Mesendoderm (in vitro differentiated cells): Measurements from ENCODE around the gene CLCNKB.
"Not testable (repeated sequence)": the region's sequence is repeated elsewhere in the genome, so short reads cannot be mapped to it uniquely, and the experiment has no call there.

ENCODE experiments used
- DNase-seq: peaks from one replicate; pipeline ENCODE4 v3.0.0; 2013
- H2AK5ac ChIP-seq: 2 replicates; pipeline ENCODE4 v1.6.1; 2013; ENCODE audit warnings: low read length, inconsistent platforms
- H2BK120ac ChIP-seq: 2 replicates; pipeline ENCODE4 v1.6.1; 2013; ENCODE audit warnings: low read depth, mild to moderate bottlenecking, low read length, moderate library complexity, mixed read lengths
- H2BK15ac ChIP-seq: replicated peaks from 2 replicates; pipeline ENCODE4 v1.6.1; 2013; ENCODE audit warnings: low read depth, mild to moderate bottlenecking, moderate library complexity
- H2BK5ac ChIP-seq: 2 replicates; pipeline ENCODE4 v1.6.1; 2013; ENCODE audit warnings: low read length, inconsistent platforms
- H3K18ac ChIP-seq: 2 replicates; pipeline ENCODE4 v1.6.1; 2013; ENCODE audit warnings: mild to moderate bottlenecking, low read length, mixed read lengths
- H3K23ac ChIP-seq: one replicate; pipeline ENCODE4 v1.6.1; 2013; ENCODE audit warnings: low read length
- H3K27ac ChIP-seq: 2 replicates; pipeline ENCODE4 v1.5.1; 2013; ENCODE audit warnings: low read depth, mild to moderate bottlenecking, inconsistent platforms, low read length, moderate library complexity
- H3K27me3 ChIP-seq: 2 replicates; pipeline ENCODE4 v1.6.1; 2013; ENCODE audit warnings: low read length, control low read depth, mild to moderate bottlenecking, inconsistent platforms; ENCODE audit not compliant: insufficient read depth, poor library complexity
- H3K36me3 ChIP-seq: 2 replicates; pipeline ENCODE4 v1.6.1; 2013; ENCODE audit warnings: low read length, inconsistent platforms; ENCODE audit not compliant: control insufficient read depth, insufficient read depth
- H3K4ac ChIP-seq: one replicate; pipeline ENCODE4 v1.6.1; 2013; ENCODE audit warnings: low read depth, mild to moderate bottlenecking, low read length, moderate library complexity
- H3K4me1 ChIP-seq: 2 replicates; pipeline ENCODE4 v1.6.1; 2013; ENCODE audit warnings: low read depth, low read length, inconsistent platforms; ENCODE audit not compliant: control insufficient read depth
- H3K4me2 ChIP-seq: 2 replicates; pipeline ENCODE4 v1.6.1; 2013; ENCODE audit warnings: low read length
- H3K4me3 ChIP-seq: 2 replicates; pipeline ENCODE4 v1.5.1; 2013; ENCODE audit warnings: mild to moderate bottlenecking, low read length
- H3K56ac ChIP-seq: one replicate; pipeline ENCODE4 v1.6.1; 2013; ENCODE audit warnings: low read length
- H3K79me1 ChIP-seq: 2 replicates; pipeline ENCODE4 v1.6.1; 2013; ENCODE audit warnings: low read length, inconsistent platforms
- H3K79me2 ChIP-seq: 2 replicates; pipeline ENCODE4 v1.6.1; 2013; ENCODE audit warnings: mild to moderate bottlenecking, low read length; ENCODE audit not compliant: control insufficient read depth, insufficient read depth
- H3K9ac ChIP-seq: 2 replicates; pipeline ENCODE4 v1.6.1; 2013; ENCODE audit warnings: low read length, inconsistent platforms
- H4K5ac ChIP-seq: one replicate; pipeline ENCODE4 v1.6.1; 2013; ENCODE audit warnings: low read length
- H4K8ac ChIP-seq: one replicate; pipeline ENCODE4 v1.6.1; 2013; ENCODE audit warnings: low read depth, mild to moderate bottlenecking, control low read depth, low read length, moderate library complexity
- WGBS: extraction: QIAGEN DNeasy Blood & Tissue Kit; methylation state at CpG from one replicate; pipeline ENCODE4 v1.1.7; 2013; ENCODE audit warnings: low lambda C conversion rate, missing lambda C conversion rate; ENCODE audit not compliant: insufficient coverage; ENCODE audit errors: extremely low coverage; 5-methylcytosine and 5-hydroxymethylcytosine counted together

CLCNKB gene

DNA sequence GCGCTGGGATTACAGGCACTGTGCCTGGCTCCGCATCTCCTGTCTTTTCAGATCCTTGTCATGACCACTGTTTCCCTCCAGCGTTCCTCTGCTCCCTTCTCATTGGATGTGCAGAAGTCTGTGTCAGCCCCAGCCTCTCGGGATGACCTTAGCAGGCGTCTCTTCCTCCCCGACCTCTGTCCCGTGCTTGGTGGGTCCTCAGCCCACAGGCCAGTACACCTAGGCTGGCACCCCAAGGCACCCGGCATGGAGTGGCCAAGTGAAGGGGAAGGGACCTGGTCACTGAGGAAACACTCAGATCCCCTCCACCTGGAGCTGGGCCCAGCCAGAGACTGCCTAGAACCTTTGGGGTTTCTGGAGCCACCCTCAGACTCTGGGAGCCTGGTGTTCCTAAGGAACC lies 2.4 kb upstream of the CLCNKB start:
- H3K4me1 ChIP-seq: no peaks in the 10 kb centered on the region

DNA sequence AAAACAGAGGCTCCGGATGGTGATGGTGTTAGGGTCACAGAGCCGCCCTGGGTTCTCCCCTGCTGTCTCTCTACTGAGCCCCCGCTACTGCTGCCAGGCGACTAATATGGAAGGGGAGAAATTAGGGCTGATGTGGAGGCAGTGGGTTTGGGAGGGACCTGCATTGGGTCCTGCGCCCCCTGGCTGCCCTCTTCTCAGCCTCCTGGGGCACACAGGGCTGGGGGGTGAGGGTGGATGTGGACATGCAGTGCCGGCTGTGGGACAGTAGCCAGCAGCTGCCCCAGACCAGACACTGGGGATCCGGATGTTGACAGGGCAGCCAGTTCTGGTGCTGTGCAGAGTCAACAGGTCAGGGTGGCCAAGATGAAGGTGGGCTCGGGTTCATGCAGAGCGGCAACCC lies 1.5 kb upstream of the CLCNKB start:
- Histone ChIP-seq H2BK15ac (no peak overlapping the region), H3K4me3 (no peak overlapping the region), H3K79me2 (no peaks in the 10 kb centered on the region), H3K27me3 (no peaks in the 10 kb centered on the region), H2AK5ac (no peak overlapping the region), H3K4me2 (no peak overlapping the region), H3K79me1 (no peaks in the 10 kb centered on the region), H3K9ac (no peak overlapping the region), H3K18ac (no peak overlapping the region), H2BK120ac (no peak overlapping the region), H3K36me3 (no peaks in the 10 kb centered on the region), H4K5ac (no peak overlapping the region), H3K27ac (no peak overlapping the region), H2BK5ac (no peak overlapping the region), H3K4ac (no peak overlapping the region), H3K4me1 (no peaks in the 10 kb centered on the region), H3K56ac (no peak overlapping the region), H3K23ac (no peak overlapping the region), H4K8ac (no peak overlapping the region)
- WGBS: no CpG with 5 or more reads among the region's 9 CpGs
- no peak for DNase-seq

More for the DNA sequence above, 2.4 kb upstream of the CLCNKB start:
- Histone ChIP-seq H2BK5ac (no peak overlapping the region), H2BK120ac (no peak overlapping the region), H3K18ac (no peak overlapping the region), H3K79me2 (no peaks in the 10 kb centered on the region), H3K27me3 (no peaks in the 10 kb centered on the region), H3K23ac (no peak overlapping the region), H3K27ac (no peak overlapping the region), H4K8ac (no peak overlapping the region), H3K79me1 (no peaks in the 10 kb centered on the region), H3K4me2 (no peak overlapping the region), H4K5ac (no peak overlapping the region), H3K4ac (no peak overlapping the region), H2BK15ac (no peak overlapping the region), H2AK5ac (no peak overlapping the region), H3K36me3 (no peaks in the 10 kb centered on the region), H3K56ac (no peak overlapping the region), H3K4me3 (no peak overlapping the region), H3K9ac (no peak overlapping the region)
- no CpG with 5 or more reads among the region's 8 CpGs for WGBS
- no peak for DNase-seq

DNA sequence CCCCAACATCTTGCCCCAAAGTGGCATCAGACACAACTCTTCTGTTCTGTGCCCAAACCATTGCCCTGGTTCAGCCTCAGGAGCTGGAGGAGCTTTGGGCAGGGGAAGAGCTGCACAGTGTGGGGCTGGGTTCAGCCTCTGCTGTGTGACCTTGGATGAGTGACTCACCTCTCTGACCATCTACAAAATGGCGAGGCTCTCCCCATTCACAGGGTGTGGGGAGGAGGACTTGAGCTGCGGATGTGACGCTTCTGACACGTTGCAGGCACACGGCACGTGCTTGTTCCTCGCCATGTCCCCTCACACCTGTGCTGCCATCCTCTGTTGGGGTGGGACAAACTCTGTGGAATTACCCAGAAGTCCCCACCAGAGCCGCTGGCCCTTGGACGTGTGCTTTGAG lies 928 bp upstream of the CLCNKB start:
- not testable (repeated sequence) for H3K27ac ChIP-seq, H3K9ac ChIP-seq, H2BK15ac ChIP-seq, H3K79me2 ChIP-seq, H3K4me2 ChIP-seq, H3K23ac ChIP-seq, H3K4me3 ChIP-seq, DNase-seq, H2BK120ac ChIP-seq, H3K18ac ChIP-seq, H3K36me3 ChIP-seq, H3K27me3 ChIP-seq, H4K5ac ChIP-seq, H3K79me1 ChIP-seq, H4K8ac ChIP-seq, H3K4me1 ChIP-seq, H3K4ac ChIP-seq, H2AK5ac ChIP-seq, H3K56ac ChIP-seq, H2BK5ac ChIP-seq
- WGBS: no CpG with 5 or more reads among the region's 9 CpGs

DNA sequence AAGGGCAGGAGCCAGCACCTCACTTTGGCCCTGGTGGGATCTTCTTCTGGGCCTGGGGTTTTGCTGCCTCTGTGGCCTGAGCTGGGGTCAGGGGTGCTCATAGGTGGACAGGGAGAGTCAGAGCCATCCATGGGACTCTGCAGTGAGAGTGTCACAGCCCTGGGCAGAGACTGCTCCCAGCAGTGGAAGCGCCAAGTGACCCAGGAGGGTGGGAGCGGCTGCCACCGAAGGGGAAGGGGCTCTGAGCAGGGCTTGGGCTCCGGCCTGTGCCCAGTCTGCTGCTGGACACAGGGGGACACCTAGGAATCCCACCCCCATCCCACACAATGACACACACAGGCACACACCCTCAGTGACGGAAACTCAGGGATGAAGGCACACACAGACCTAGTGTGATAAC lies 368 bp downstream of the CLCNKB start:
- WGBS: no CpG with 5 or more reads among the region's 5 CpGs

DNA sequence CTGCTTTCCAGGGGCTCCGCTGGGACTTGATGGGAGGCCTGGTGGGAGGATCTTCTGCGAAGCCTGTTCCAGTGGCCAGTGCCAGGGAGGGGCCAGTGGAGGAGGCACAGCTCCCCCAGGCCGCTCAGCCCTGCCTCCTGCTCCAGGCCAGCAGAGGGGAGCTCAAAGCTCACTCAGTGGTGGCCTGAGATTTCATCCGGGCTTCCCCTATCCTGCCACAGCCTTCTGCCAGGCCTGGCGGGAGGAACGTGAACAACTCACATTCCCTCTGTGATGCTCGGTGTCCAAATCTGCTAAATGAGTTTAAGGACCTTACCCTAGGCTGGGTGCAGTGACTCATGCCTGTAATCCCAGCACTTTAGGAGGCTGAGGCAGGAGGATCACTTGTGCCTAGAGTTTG lies 3.3 kb downstream of the CLCNKB start:
- H2BK15ac ChIP-seq: no peak overlapping the region
- H3K23ac ChIP-seq: no peak overlapping the region
- no peak overlapping the region for H2BK5ac ChIP-seq
- H3K36me3 ChIP-seq: no peaks in the 10 kb centered on the region
- no peak overlapping the region for H2BK120ac ChIP-seq
- no CpG with 5 or more reads among the region's 7 CpGs for WGBS
- H4K8ac ChIP-seq: no peak overlapping the region
- no peak overlapping the region for H3K56ac ChIP-seq
- no peak overlapping the region for H2AK5ac ChIP-seq
- H3K27me3 ChIP-seq: no peaks in the 10 kb centered on the region
- no peak overlapping the region for H3K4ac ChIP-seq
- no peak overlapping the region for H3K18ac ChIP-seq
- H3K79me1 ChIP-seq: no peaks in the 10 kb centered on the region
- no peak overlapping the region for H3K4me2 ChIP-seq
- H3K9ac ChIP-seq: no peak overlapping the region
- H3K79me2 ChIP-seq: no peaks in the 10 kb centered on the region
- no peak overlapping the region for H4K5ac ChIP-seq
- H3K27ac ChIP-seq: no peak overlapping the region
- H3K4me1 ChIP-seq: no peaks in the 10 kb centered on the region
- DNase-seq: no peak
- H3K4me3 ChIP-seq: no peak overlapping the region

More for the DNA sequence above, 368 bp downstream of the CLCNKB start:
- H3K79me1 ChIP-seq: no peaks in the 10 kb centered on the region
- no peak overlapping the region for H3K9ac ChIP-seq
- no peak overlapping the region for H3K27ac ChIP-seq
- no peak overlapping the region for H3K23ac ChIP-seq
- no peaks in the 10 kb centered on the region for H3K36me3 ChIP-seq
- H3K4me2 ChIP-seq: no peak overlapping the region
- H3K18ac ChIP-seq: no peak overlapping the region
- H2BK15ac ChIP-seq: no peak overlapping the region
- H4K8ac ChIP-seq: no peak overlapping the region
- no peak for DNase-seq
- no peak overlapping the region for H3K4me3 ChIP-seq
- no peak overlapping the region for H3K56ac ChIP-seq
- no peak overlapping the region for H4K5ac ChIP-seq
- H2BK120ac ChIP-seq: no peak overlapping the region
- no peaks in the 10 kb centered on the region for H3K27me3 ChIP-seq
- H3K4ac ChIP-seq: no peak overlapping the region
- H3K4me1 ChIP-seq: no peaks in the 10 kb centered on the region
- H2AK5ac ChIP-seq: no peak overlapping the region
- no peak overlapping the region for H2BK5ac ChIP-seq
- H3K79me2 ChIP-seq: no peaks in the 10 kb centered on the region

DNA sequence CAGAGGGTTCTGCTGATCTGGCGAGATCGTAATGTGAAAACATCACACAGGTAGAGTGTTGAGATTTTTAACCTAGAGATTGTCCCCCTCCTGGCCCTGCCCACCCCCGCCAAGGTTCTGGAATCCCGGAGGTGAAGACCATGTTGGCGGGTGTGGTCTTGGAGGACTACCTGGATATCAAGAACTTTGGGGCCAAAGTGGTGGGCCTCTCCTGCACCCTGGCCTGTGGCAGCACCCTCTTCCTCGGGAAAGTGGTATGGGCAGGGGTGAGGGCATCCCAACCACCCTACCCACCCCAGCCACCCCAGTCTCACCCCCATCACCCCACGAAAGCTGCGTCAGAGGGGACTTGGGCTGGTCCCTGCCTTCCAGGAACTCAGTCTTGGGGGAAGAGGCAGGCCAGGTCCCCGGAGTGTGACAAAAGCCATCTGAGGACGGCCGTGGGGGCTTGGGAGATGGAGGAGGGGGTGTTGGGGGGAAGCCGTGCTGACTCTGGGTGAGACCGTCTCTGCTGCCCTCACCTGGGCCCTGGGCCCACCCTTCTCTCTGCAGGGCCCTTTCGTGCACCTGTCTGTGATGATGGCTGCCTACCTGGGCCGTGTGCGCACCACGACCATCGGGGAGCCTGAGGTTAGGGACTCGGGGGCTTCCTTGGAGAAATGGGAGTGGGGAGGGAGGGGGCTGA lies 4.4 kb downstream of the CLCNKB start:
- Histone ChIP-seq H4K5ac (no peak overlapping the region), H3K4ac (no peak overlapping the region), H3K9ac (no peak overlapping the region), H2AK5ac (no peak overlapping the region), H2BK120ac (no peak overlapping the region), H2BK15ac (no peak overlapping the region), H3K4me1 (no peaks in the 10 kb centered on the region), H3K36me3 (no peaks in the 10 kb centered on the region), H4K8ac (no peak overlapping the region), H3K79me1 (no peaks in the 10 kb centered on the region), H3K56ac (peak overlapping the region; percentile 34), H3K27me3 (no peaks in the 10 kb centered on the region), H3K4me3 (no peak overlapping the region), H2BK5ac (no peak overlapping the region), H3K27ac (no peak overlapping the region), H3K79me2 (no peaks in the 10 kb centered on the region), H3K4me2 (no peak overlapping the region), H3K23ac (no peak overlapping the region), H3K18ac (no peak overlapping the region)
- no CpG with 5 or more reads among the region's 19 CpGs for WGBS
- DNase-seq: no peak
